Activated naive CD4-positive, alpha-beta T cell treated with anti-CD3 and anti-CD28 coated beads for 36 hours (primary cell): ENCODE measurements around the gene KIF18B. TPM values are rescaled to one million over a fixed set of nuclear protein-coding genes. Genes with fewer than 3 reads are reported as not detected.

ENCODE experiments used
- CTCF ChIA-PET: fragments of 350-600 bp; sonication (Branson Sonifier 250); formaldehyde crosslinking; loops from one replicate; lab custom pipeline; 2021; ENCODE audit warnings: antibody characterized with exemption; lab: Charles Lee
- DNase-seq: peaks from one replicate; pipeline ENCODE4 v3.0.0-alpha.2; 2020
- H3K27ac Mint-ChIP-seq: one replicate; pipeline ENCODE4 v1.8.0; 2021; ENCODE audit warnings: mild to moderate bottlenecking, mixed read lengths
- H3K27me3 Mint-ChIP-seq: one replicate; pipeline ENCODE4 v1.8.0; 2021; ENCODE audit warnings: low read depth, mixed read lengths
- H3K36me3 Mint-ChIP-seq: one replicate; pipeline ENCODE4 v1.8.0; 2021; ENCODE audit warnings: low read depth, mixed read lengths
- H3K4me1 Mint-ChIP-seq: one replicate; pipeline ENCODE4 v1.8.0; 2021; ENCODE audit warnings: low read depth, mixed read lengths
- H3K4me3 Mint-ChIP-seq: one replicate; pipeline ENCODE4 v1.8.0; 2021; ENCODE audit warnings: mild to moderate bottlenecking, moderate library complexity, mixed read lengths
- H3K9me3 Mint-ChIP-seq: one replicate; pipeline ENCODE4 v1.8.0; 2021; ENCODE audit warnings: mixed read lengths
- intact Hi-C: fragments of 100-400 bp; cut with micrococcal nuclease; formaldehyde crosslinking; loops from one replicate; pipeline ENCODE4 v1.15.1; 2023
- total RNA-seq, 2 experiments: library from RNA; stranded (reverse); gene quantifications; one replicate each; pipeline ENCODE4 v1.2.3, GENCODE V29; 2021

Gene KIF18B
- total RNA-seq, 2 experiments from 2014 or later: 54.9 to 55.4 TPM

DNA sequence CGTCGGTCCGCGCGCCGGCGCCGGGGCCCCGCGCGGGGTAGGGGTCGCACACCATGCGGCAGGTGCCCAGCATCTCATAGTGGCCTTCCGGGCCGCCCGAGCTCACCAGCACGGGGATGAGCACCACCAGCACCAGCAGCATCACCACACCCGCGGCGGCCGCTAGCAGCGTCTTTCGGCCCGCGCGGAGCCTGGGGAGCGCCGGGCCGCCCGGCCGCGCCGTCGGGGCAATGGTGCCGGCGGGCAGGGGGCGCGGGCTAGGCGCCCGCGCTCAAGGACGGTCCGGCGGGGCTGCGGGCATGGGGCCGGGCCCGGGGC is 20.3 kb upstream of the KIF18B start:
- CTCF ChIA-PET: interaction anchor here (0.5 kb wide), 1 partner anchor 13 kb away, joined by 3 read pairs; no protein-coding TSS in a partner anchor
- Mint-ChIP-seq H3K4me1 (peaks cover 43% of the 10 kb centered on the region), H3K27ac (no peak overlapping the region), H3K4me3 (no peak overlapping the region), H3K27me3 (peaks cover 54% of the 10 kb centered on the region), H3K36me3 (no peaks in the 10 kb centered on the region), H3K9me3 (no peaks in the 10 kb centered on the region)
- intact Hi-C loops: loop anchor here (1.0 to 2.0 kb wide), 4 partner anchors 21 to 93 kb away; partner anchors contain the start of genes EFTUD2, KIF18B and NMT1
- DNase-seq: no peak

DNA sequence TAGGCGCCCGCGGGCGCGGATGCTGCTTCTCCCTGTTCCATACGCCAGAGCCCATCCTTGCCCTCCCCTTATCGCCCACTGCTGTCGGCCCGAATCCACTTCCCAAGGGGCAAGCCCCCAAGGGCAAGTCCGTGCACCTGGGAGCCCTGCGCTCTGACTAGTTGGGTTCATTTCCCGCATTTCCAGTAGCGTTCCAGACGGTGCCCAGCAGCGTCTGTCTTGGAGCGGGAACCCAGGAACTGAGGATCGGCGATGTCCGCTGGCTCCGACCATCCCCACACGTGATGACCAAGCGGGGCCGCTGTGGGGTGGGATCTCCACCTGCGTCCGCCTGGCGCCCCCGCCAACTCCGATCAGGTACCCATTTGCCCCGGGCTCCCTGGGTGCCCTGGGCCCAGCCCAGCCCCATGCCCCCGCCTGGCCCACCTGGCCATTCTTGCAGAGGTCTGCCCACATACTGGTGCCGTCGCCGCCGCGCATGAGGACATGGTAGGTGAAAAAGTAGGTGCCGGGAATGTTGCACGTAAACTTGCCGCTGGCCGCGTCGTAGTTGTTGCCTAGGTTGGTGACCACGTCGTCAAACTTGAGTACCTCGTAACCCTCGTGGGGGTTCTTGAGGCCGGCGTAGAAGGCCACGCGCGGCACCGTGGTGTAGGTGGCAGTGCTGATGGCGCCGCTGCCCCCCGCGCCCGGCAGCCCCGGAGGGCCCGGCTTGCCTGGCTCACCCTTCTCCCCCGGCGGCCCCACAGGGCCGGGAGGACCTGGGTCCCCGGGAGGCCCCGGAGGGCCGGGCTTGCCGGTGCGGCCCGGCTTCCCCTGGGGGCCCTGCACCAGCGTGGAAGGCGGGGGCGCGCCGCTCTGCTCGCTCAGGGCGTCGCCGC is 19.7 kb upstream of the KIF18B start:
- H3K4me1 Mint-ChIP-seq: peaks cover 37% of the 10 kb centered on the region
- H3K27ac Mint-ChIP-seq: no peak overlapping the region
- H3K36me3 Mint-ChIP-seq: no peaks in the 10 kb centered on the region
- no peak for DNase-seq
- peaks cover 54% of the 10 kb centered on the region for H3K27me3 Mint-ChIP-seq
- no peaks in the 10 kb centered on the region for H3K9me3 Mint-ChIP-seq
- CTCF ChIA-PET: no interaction called here
- H3K4me3 Mint-ChIP-seq: no peak overlapping the region
- intact Hi-C loops: no loop called here

GRCh38 chr17:44966348-44967025 is 18.9 kb upstream of the KIF18B start:
- Mint-ChIP-seq H3K9me3 (no peaks in the 10 kb centered on the region), H3K27ac (no peak overlapping the region), H3K27me3 (peaks cover 55% of the 10 kb centered on the region), H3K36me3 (no peaks in the 10 kb centered on the region), H3K4me3 (no peak overlapping the region), H3K4me1 (peaks cover 29% of the 10 kb centered on the region)
- intact Hi-C loops: no loop called here
- CTCF ChIA-PET: no interaction called here
- no peak for DNase-seq

GRCh38 chr17:44965481-44966234 is 18.1 kb upstream of the KIF18B start:
- intact Hi-C loops: no loop called here
- Mint-ChIP-seq H3K27ac (no peak overlapping the region), H3K4me1 (peaks cover 31% of the 10 kb centered on the region), H3K4me3 (no peak overlapping the region), H3K27me3 (peaks cover 56% of the 10 kb centered on the region), H3K36me3 (no peaks in the 10 kb centered on the region), H3K9me3 (no peaks in the 10 kb centered on the region)
- CTCF ChIA-PET: interaction anchor here (0.9 kb wide), 1 partner anchor 138 kb away, joined by 5 read pairs; no protein-coding TSS in a partner anchor
- no peak for DNase-seq

DNA sequence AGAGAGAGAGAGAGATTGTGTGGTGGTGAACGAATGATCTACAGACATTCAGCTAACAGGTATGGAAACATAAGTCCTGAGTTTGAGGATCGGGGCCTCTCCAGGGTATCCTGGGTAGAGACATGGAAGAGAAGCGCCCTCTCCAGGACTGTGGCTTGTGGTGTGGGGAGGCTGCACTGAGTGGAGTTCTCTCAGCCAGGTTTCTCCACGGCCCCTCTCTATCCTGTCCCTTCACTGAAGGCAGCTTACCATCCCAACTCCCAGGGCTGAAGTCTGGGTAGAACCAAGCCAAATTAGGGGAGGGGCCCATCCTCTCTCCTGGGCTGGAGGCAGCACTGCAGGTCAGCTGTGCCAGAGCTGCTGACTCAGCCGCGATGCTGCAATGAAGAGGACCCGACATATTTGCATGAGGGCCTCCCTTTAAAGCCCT is 14.4 kb upstream of the KIF18B start:
- no peak overlapping the region for H3K27ac Mint-ChIP-seq
- no peaks in the 10 kb centered on the region for H3K36me3 Mint-ChIP-seq
- CTCF ChIA-PET: interaction anchor here (0.7 to 2.6 kb wide), 3 partner anchors 8 to 134 kb away, joined by 3 to 6 read pairs (median 3); no protein-coding TSS in a partner anchor
- intact Hi-C loops: no loop called here
- H3K9me3 Mint-ChIP-seq: no peaks in the 10 kb centered on the region
- no peak for DNase-seq
- H3K4me3 Mint-ChIP-seq: no peak overlapping the region
- peaks cover 52% of the 10 kb centered on the region for H3K27me3 Mint-ChIP-seq
- H3K4me1 Mint-ChIP-seq: peaks cover 15% of the 10 kb centered on the region

- H3K27me3 Mint-ChIP-seq: peaks cover 40% of the 10 kb centered on the region
- intact Hi-C loops: no loop called here
- H3K4me1 Mint-ChIP-seq: peaks cover 7% of the 10 kb centered on the region
Measured at GRCh38 chr17:44960691-44961090, 13.1 kb upstream of the KIF18B start.

DNA sequence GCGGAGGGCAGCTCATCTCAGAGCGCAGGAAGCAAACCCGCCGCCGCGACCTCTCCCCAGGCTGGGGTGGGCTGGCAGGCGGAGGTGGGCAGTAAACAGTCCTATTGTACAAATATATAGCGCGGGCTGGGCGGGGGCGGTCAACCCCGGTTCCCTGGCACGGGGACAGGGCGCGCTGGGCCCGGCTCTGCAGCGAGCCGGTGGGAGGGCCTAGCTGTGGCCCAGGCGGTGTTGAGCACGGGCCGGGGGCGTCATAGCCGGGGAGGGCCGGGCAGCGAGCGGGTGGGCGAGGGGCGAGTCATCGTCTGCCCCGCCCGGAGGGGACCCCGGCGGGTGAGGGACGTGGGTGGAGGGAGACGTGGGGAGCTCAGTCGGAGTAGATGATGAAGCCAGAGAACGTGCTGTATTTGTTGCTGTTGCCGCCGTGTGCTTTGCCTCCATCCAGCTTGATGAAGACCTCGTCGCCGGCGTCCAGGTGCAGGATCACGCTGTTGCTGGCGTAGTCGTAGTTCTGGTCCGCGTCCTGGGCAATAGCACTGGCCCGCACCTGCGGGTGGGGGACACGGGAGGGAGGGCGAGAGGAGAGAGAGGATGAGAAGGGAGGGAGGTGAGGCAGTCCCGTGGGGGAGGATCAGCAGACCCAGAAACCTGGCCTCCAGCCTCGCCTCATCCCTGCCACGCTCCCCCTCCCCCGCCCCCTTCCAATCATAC is 12.4 kb upstream of the KIF18B start:
- CTCF ChIA-PET: interaction anchor here (2.6 kb wide), 1 partner anchor 10 kb away, joined by 6 read pairs; no protein-coding TSS in a partner anchor
- no peak for DNase-seq
- Mint-ChIP-seq H3K27ac (no peak overlapping the region), H3K36me3 (no peaks in the 10 kb centered on the region), H3K9me3 (no peaks in the 10 kb centered on the region), H3K4me3 (peak overlapping the region; percentile 38), H3K4me1 (peaks cover 7% of the 10 kb centered on the region), H3K27me3 (peaks cover 35% of the 10 kb centered on the region)
- intact Hi-C loops: no loop called here

More at GRCh38 chr17:44960691-44961090, 13.1 kb upstream of the KIF18B start:
- Mint-ChIP-seq H3K36me3 (no peaks in the 10 kb centered on the region), H3K4me3 (no peak overlapping the region), H3K27ac (no peak overlapping the region), H3K9me3 (no peaks in the 10 kb centered on the region)
- CTCF ChIA-PET: interaction anchor here (2.6 kb wide), 1 partner anchor 9 kb away, joined by 6 read pairs; no protein-coding TSS in a partner anchor
- no peak for DNase-seq

DNA sequence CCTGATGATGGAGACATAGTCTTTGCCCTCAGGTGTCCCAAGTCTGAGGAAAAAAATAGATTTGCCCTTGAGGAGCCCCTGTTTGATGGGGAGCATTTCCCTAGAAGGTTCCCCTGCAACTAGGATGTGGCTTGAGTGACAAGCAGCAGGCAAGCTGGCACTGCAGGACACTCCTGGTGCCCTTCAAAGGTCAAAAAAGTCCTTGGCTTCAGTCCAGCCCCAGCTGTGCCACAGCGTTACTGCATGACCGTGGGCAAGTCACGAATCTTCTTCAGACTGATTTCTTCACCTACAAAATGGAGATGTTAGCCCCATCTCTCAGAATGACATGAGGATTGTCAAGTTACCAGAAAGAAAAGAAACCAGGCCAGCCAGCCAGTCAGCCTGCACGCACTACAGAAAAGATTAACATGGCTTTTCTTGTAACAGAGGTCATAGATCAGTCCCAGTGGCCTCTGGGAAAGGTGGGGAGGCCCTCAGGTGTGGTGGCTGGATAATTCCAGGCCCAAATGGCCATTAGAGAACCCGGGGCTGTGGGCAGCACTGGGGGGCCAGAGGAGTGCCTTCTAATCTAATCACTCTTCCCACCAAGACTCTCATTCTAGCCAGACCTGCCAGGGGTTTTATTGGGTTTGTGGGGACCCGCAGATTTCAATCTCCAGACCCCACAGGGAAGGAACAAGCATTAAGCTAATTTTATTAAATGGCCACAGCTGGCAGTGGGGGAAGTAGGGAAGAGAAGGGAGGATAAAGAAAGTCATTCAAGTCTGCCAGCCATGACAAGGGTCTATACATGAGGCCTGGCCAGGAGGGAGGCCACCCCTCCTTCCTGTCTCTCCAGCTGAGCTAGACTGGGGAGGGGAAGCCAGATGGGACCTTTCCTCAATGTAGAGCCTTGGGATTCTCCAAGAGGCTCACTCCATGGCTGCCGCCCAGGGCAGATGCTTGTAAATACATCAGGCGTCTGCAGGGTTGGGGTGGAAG is 9.7 kb upstream of the KIF18B start:
- Mint-ChIP-seq H3K27me3 (peaks cover 27% of the 10 kb centered on the region), H3K36me3 (no peaks in the 10 kb centered on the region), H3K4me3 (no peak overlapping the region), H3K27ac (no peak overlapping the region), H3K9me3 (no peaks in the 10 kb centered on the region), H3K4me1 (peaks cover 7% of the 10 kb centered on the region)
- intact Hi-C loops: no loop called here
- CTCF ChIA-PET: no interaction called here
- no peak for DNase-seq

- CTCF ChIA-PET: no interaction called here
- DNase-seq: no peak
- intact Hi-C loops: no loop called here
- H3K36me3 Mint-ChIP-seq: no peaks in the 10 kb centered on the region
- H3K9me3 Mint-ChIP-seq: no peaks in the 10 kb centered on the region
- H3K27ac Mint-ChIP-seq: no peak overlapping the region
- no peak overlapping the region for H3K4me3 Mint-ChIP-seq
- H3K27me3 Mint-ChIP-seq: peaks cover 20% of the 10 kb centered on the region
- peaks cover 7% of the 10 kb centered on the region for H3K4me1 Mint-ChIP-seq
Measured at GRCh38 chr17:44955674-44956425, 8.3 kb upstream of the KIF18B start.

- H3K27me3 Mint-ChIP-seq: peaks cover 4% of the 10 kb centered on the region
Measured at GRCh38 chr17:44952946-44953475, 5.4 kb upstream of the KIF18B start.

More at GRCh38 chr17:44952946-44953475, 5.4 kb upstream of the KIF18B start:
- H3K27ac Mint-ChIP-seq: no peak overlapping the region
- H3K9me3 Mint-ChIP-seq: no peaks in the 10 kb centered on the region
- no peak overlapping the region for H3K4me3 Mint-ChIP-seq
- DNase-seq: no peak
- CTCF ChIA-PET: no interaction called here
- H3K36me3 Mint-ChIP-seq: no peaks in the 10 kb centered on the region
- H3K4me1 Mint-ChIP-seq: no peaks in the 10 kb centered on the region
- intact Hi-C loops: no loop called here
